Muscle layer of duodenum (tissue), 2 donors: ENCODE results near the gene TRMT44.

Experiments
- H3K27ac ChIP-seq: one replicate; pipeline ENCODE4 v1.7.0; 2013; ENCODE audit warnings: mild to moderate bottlenecking, low read length
- H3K27me3 ChIP-seq: one replicate; pipeline ENCODE4 v1.7.0; 2013; ENCODE audit warnings: low read depth, mild to moderate bottlenecking, control low read depth, low read length
- H3K36me3 ChIP-seq, 2 donors: one replicate each; pipeline ENCODE4 v1.7.0; 2013; ENCODE audit warnings: low read length in 2 of 2, control low read depth in 1 of 2, mild to moderate bottlenecking in 1 of 2; ENCODE audit not compliant: insufficient read depth in 2 of 2, control insufficient read depth in 1 of 2
- H3K4me1 ChIP-seq, 2 donors: one replicate each; pipeline ENCODE4 v1.7.0; 2013; ENCODE audit warnings: low read length in 2 of 2, mild to moderate bottlenecking in 2 of 2, control low read depth in 1 of 2, moderate library complexity in 1 of 2; ENCODE audit not compliant: insufficient read depth in 2 of 2, control insufficient read depth in 1 of 2
- H3K4me3 ChIP-seq, 2 donors: one replicate each; pipeline ENCODE4 v1.7.0; 2013; ENCODE audit warnings: low read length in 2 of 2, low read depth in 1 of 2, mild to moderate bottlenecking in 1 of 2
- H3K9me3 ChIP-seq, 2 donors: one replicate each; pipeline ENCODE4 v1.7.0; 2013; ENCODE audit warnings: low read length in 2 of 2, control low read depth in 1 of 2, mild to moderate bottlenecking in 1 of 2; ENCODE audit not compliant: control insufficient read depth in 1 of 2
- donor health status: healthy.

Gene TRMT44

DNA sequence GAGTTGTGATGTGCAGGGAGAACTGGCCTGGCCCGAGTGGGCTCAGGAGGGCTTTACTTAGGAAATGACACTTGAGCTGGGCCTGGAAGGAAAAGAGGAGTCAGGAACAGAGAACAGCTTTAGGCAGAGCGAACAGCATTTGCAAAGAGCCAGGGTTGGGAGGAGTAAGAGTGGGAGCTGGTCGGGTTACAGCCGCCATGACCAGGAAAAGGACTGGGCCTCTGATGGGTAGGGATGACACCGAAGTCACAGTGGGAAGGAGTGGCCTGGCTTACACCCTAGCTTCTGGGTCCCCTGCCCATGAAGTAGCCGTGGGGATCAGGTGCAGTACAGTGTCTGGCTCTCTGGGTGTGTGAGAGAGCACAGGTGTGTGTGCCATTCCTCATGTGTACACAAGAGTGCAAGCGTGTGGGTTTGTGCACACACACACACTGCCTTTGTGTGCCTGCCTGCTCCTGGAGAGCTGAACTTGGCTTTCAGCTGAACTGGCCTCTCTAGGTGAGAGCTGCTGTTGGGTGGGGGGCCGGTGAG, 31.6 kb downstream of the TRMT44 start:
- H3K36me3 ChIP-seq: peaks cover 11 to 33% of the 10 kb centered on the region in 2 donors
- no peaks in the 10 kb centered on the region for H3K9me3 ChIP-seq
- no peak overlapping the region for H3K27ac ChIP-seq
- no peaks in the 10 kb centered on the region for H3K27me3 ChIP-seq
- peaks cover 7 to 27% of the 10 kb centered on the region in 2 donors for H3K4me1 ChIP-seq
- H3K4me3 ChIP-seq: no peak overlapping the region

DNA sequence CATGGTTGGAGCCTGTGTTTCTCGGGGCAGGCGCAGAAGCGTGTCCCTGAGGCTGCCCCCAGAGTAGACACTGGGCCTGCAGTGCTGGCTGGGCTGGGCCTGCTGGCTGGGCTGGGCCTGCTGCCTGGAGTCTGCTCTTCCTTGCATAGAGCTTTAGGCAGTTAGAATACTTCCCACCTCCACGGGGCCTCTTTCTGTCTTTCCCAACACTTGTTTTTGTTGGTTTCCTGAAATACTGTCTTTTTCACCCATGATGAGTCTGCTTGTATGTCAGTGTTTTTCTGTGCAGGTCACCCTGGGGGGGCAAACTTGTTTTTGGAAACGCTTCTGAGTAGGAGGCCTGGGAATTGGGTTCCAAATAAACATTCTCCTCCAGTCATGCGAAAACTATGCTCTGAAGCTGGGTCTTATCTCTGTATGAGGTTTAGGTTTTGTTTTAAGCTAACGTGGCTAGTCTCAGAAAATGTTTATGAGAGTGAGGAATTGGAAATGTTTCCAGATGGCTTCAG, 32.2 kb downstream of the TRMT44 start:
- Histone ChIP-seq H3K36me3 (peaks cover 11 to 37% of the 10 kb centered on the region in 2 donors), H3K27me3 (no peaks in the 10 kb centered on the region), H3K4me3 (no peak overlapping the region), H3K4me1 (peaks cover 7 to 27% of the 10 kb centered on the region in 2 donors), H3K27ac (peak overlapping the region; percentile 49), H3K9me3 (no peaks in the 10 kb centered on the region)

DNA sequence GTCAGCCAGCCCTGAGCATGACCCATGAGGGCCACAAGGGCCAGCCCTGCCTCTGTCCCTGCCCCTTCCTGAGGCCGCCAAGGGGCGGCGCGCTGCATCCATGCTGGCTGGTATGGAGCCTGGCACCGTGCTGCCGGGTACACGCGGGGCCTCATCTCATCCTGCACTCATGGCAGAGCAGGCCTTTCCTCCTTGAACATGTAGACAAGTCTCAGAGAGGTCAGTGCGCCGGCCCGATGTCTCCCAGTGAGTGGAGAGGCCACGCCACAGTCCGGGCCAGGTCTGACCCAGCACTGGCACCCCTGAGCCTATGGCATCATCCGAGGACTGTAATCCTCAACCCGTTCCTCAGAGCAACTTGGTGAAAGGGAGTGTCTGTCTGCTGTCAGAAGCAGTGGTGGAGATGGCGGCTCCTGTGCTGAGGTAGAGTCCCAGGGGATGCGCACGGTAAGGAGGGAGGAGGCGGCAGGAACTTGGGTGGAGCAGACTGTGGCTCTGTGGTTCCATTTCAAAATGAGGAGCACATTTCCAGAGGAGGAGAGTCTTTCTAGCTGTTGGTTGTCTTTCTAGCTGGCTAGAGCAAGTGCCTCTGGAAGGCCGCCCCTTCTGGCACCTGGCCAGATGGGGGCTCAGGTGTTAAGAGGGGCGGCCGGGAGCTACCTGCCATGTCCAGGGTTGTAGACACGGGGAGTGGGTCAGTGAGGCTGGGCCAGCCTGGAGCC, 32.8 kb downstream of the TRMT44 start:
- Histone ChIP-seq H3K27me3 (no peaks in the 10 kb centered on the region), H3K4me1 (peaks cover 7 to 27% of the 10 kb centered on the region in 2 donors), H3K4me3 (no peak overlapping the region), H3K27ac (peak overlapping the region; percentile 49), H3K9me3 (no peaks in the 10 kb centered on the region), H3K36me3 (peaks cover 11 to 37% of the 10 kb centered on the region in 2 donors)

DNA sequence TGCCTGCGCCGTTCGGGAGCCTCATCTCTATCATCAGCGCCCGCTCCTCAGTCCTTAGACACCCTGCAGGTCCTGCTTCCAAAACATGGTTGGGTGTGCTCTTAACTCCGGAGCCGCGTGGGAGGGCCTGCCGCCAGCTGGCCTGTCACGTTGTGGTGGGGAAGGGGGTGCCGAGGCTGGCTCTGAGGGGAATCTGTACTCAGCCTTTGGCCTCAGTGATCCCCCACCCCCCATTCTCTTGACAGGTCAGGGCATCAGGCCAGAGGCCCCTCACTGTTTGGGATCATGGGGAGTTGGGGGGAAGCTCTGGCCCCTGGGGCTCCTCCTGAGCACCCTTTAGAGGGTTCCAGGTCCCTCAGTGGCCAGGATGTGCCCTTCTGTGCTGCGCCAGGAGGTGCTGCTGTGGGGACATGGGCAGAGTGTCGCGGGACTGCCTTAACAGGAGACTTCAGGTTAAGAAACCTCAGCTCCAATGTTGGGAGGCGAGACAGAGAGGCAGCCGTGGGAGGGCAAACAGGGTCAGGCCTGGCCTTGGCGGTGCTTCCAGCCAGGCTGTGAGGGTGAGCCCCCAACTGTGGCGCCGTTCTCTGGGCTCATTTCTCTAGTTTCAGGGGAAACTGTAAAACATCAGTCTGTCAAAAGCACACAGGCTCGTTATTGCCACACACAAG, 33.5 kb downstream of the TRMT44 start:
- H3K9me3 ChIP-seq: no peaks in the 10 kb centered on the region
- H3K4me3 ChIP-seq: no peak overlapping the region
- H3K27ac ChIP-seq: no peak overlapping the region
- H3K4me1 ChIP-seq: peaks cover 7 to 25% of the 10 kb centered on the region in 2 donors
- H3K36me3 ChIP-seq: peaks cover 13 to 35% of the 10 kb centered on the region in 2 donors
- no peaks in the 10 kb centered on the region for H3K27me3 ChIP-seq

DNA sequence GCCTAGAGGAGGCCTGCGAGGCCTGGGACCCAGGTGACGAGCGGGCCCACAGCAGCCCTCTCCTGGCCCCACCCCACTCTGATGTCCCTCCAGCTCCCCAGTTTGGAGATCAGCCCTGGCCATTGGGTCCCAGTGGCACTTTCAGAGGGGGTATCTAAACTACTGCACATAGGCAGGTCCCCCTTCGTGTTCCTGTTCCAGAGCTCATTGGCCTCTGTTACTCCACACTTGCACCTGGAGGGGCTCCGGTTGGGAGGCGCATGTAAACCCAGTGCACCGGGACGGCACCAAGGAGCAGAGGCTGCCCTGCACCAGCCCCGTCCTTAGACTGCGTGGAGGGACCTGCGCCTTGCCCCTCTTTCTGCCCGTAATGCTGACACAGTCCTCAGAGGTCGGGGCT, 34.3 kb downstream of the TRMT44 start:
- Histone ChIP-seq H3K4me1 (peaks cover 7 to 24% of the 10 kb centered on the region in 2 donors), H3K27ac (no peak overlapping the region), H3K27me3 (no peaks in the 10 kb centered on the region), H3K9me3 (no peaks in the 10 kb centered on the region), H3K4me3 (no peak overlapping the region), H3K36me3 (peaks cover 15 to 27% of the 10 kb centered on the region in 2 donors)

DNA sequence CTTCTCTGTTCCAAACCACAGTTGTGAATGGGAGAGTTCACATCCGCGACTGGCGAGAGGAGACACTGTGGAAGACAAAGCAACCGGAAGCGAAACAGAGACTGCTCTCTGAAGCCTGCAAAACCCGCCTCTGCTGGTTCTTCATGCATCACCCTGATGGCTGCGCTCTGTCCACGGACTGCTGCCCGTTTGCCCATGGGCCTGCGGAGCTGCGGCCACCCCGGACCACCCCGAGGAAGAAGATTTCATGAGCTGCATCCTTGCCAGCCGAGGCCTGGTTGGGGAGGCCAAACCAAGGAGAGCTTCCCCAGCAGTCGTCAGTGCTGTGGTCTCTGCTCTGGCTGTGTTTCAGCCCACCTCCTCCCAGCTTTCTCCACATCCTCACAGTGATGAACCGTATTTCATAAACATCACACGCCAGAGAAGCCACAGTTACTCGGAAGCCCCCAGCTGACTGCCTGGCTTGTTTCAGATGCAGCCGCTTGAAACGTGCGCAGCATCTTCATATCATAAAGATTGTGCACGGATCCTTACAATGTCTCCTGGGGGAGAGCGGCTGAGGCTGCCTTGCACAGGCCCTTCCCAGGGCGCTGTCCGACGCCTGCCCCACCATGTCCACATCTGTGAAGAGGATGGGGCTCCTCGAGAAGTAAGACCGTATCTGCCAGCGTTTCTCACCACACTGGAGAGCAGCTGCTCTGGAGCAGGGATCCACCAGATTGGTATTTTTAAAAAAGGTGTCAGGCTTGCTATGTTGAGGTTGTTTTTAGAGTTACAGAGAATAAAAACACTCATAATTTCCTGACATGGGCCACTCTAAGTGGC, 35.4 kb downstream of the TRMT44 start:
- H3K27me3 ChIP-seq: no peaks in the 10 kb centered on the region
- no peaks in the 10 kb centered on the region for H3K9me3 ChIP-seq
- H3K4me3 ChIP-seq: no peak overlapping the region
- peaks cover 15 to 25% of the 10 kb centered on the region in 2 donors for H3K36me3 ChIP-seq
- H3K27ac ChIP-seq: no peak overlapping the region
- H3K4me1 ChIP-seq: peaks cover 7 to 24% of the 10 kb centered on the region in 2 donors

DNA sequence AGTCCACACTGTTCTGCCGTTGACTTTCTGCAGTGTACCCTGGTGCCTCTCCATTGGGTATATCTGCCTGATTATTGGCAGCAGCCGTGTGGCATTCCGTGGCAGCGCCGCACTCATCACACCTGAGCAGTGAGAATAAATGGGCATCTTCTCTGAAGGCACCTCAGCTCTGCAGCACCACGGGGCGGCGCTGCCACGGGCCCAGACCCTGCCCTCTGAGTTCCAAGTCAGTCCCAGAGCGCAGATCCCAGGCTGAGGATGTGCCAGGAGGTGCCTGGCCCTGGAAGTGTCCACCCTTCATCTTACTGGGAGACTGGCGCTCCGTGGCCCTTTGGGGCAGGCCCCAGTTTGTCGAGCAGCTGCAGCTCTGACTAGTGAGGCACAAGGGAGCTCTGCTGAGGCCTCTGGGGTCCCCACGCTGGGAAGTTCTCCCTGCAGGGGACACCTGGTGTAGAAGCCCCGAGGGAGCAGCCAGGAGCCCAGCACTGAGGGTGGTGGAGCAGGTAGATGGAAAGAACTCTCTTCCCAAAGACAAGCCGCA, 36.6 kb downstream of the TRMT44 start:
- Histone ChIP-seq H3K36me3 (peaks cover 15 to 25% of the 10 kb centered on the region in 2 donors), H3K9me3 (no peaks in the 10 kb centered on the region), H3K4me3 (no peak overlapping the region), H3K27me3 (no peaks in the 10 kb centered on the region), H3K27ac (no peak overlapping the region), H3K4me1 (peaks cover 7 to 20% of the 10 kb centered on the region in 2 donors)

DNA sequence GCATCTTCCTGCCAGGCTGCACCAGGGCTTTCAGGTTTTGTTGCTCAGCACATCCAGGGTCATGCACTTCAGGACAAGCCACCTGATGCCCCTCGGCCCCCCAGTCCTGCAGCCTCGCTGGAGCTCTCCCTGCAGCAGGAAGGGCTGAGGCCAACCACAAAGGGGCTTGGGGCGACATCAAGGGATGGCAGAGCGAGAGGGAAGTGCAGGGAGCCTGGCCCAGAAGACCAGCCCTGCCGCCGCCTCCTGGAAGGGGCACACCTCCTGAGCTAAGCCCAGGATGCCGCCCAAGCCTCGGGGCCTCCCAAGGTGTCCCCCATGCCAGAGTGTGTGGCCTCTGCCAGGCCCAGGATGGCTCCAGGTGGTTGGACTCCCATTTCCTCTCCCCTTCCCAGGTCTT, 37.1 kb downstream of the TRMT44 start:
- H3K4me1 ChIP-seq: peaks cover 7 to 15% of the 10 kb centered on the region in 2 donors
- H3K27me3 ChIP-seq: no peaks in the 10 kb centered on the region
- no peak overlapping the region for H3K27ac ChIP-seq
- H3K9me3 ChIP-seq: no peaks in the 10 kb centered on the region
- peaks cover 15 to 25% of the 10 kb centered on the region in 2 donors for H3K36me3 ChIP-seq
- no peak overlapping the region for H3K4me3 ChIP-seq

DNA sequence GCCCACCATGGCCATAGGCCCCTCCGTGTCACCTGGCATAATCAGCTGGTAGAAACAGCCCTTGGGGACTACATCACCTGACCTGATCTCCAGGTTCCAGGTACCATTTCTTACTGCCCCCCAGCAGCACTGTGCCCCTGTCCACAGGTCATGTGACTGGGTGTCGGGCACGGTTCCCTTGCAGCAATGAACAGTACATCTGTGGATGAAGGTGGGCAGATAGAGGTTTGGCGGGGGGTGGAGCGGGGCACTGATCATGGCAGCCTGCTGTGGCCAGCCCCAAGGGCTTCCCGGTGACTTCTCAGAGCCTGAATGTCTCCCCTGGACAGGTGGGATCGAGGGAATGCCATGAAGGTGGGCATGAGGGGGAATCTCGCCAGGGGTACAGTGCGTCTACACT, 37.8 kb downstream of the TRMT44 start:
- Histone ChIP-seq H3K27ac (no peak overlapping the region), H3K27me3 (no peaks in the 10 kb centered on the region), H3K4me3 (no peak overlapping the region), H3K9me3 (no peaks in the 10 kb centered on the region), H3K4me1 (peaks cover under 1 to 8% of the 10 kb centered on the region in 2 donors), H3K36me3 (peaks cover 15 to 25% of the 10 kb centered on the region in 2 donors)

DNA sequence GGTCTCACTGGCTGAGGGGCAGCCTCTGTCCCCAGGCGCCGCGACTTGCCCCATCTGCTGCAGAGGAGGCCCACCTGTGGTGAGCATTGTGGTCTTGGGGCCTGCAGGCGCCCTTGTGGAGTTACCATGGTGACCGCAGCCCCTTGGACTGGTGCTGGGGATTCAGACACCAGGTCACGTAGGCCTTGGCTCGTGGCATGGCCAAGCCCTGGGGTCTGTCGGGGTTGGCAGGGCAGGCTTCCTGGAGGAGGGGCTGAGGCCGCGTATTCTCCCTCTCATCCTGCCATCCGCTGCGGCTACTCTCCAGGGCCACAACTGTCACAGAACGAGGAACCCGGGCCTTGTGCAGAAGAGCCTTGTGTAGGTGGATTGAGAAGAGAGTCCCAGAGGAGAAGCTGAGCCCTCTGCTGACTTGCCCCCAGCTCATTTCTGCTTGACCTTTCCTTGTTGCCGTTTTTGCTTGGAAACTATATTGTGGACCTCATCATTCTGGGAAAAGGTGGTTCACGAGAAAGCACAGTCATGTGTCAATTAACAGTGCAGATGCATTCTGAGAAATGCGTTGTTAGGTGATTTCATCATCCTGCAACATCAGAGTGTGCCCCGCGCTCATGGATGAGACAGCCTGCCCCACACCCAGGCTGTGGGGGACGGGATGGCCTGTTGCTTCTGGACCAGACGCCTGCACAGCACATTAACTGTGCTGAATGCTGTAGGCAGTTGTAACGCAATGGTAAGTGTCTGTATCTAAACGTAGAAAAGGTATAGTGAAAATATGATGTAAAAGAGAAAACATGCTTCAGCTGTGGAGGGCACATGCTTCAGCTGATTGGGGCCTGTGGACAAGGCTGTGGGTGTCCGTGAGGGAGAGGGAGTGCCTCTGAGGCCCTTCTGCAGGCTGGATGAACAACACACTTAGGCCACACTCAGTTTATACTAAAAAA, 38.5 kb downstream of the TRMT44 start:
- H3K36me3 ChIP-seq: peaks cover 15 to 25% of the 10 kb centered on the region in 2 donors
- no peaks in the 10 kb centered on the region for H3K9me3 ChIP-seq
- H3K4me1 ChIP-seq: peaks cover 0 to under 1% of the 10 kb centered on the region in 2 donors
- H3K27ac ChIP-seq: no peak overlapping the region
- H3K4me3 ChIP-seq: no peak overlapping the region
- no peaks in the 10 kb centered on the region for H3K27me3 ChIP-seq
